Pancreas (tissue), 10 donors: ENCODE measurements around the gene PDE10A. TPM values are rescaled to one million over a fixed set of nuclear protein-coding genes. Genes with fewer than 3 reads are reported as not detected.

Experiments used
- ATAC-seq, 4 donors: fragments of 200-7000 bp; cut with Tn5 transposase; one replicate each; pipeline versions ENCODE4 v1.8.0 to v1.9.1; 2020; ENCODE audit warnings: mild to moderate bottlenecking in 4 of 4, moderate library complexity in 4 of 4
- DNase-seq, 6 donors: peaks; one replicate each; pipeline ENCODE4 v3.0.0-alpha.2; 2020
- FAIRE-seq: peaks from 2 replicates; lab custom pipeline; 2012; peaks lifted over from hg19 to GRCh38; lab: Jason Lieb, UNC
- H3K27ac ChIP-seq, 4 donors: fragments of 200-600 bp; sonication (generic); 1 replicate in 3 of 4; 2 replicates in 1 of 4; pipeline versions ENCODE4 v1.5.0 to v1.8.0; 2020
- H3K27me3 ChIP-seq, 4 donors: fragments of 200-600 bp; one replicate each; pipeline ENCODE4 v1.8.0; 2021
- H3K36me3 ChIP-seq, 3 donors: fragments of 200-600 bp; sonication (generic) in 1 of 3; one replicate each; pipeline versions ENCODE4 v1.5.0 to v1.8.0; 2020 to 2021
- H3K4me1 ChIP-seq, 3 donors: fragments of 200-600 bp; one replicate each; pipeline ENCODE4 v1.8.0; 2021
- H3K4me3 ChIP-seq, 4 donors: fragments of 200-600 bp; sonication (generic) in 2 of 4; one replicate each; pipeline versions ENCODE4 v1.5.0 to v1.8.0; 2020 to 2021
- H3K9me3 ChIP-seq, 4 donors: fragments of 200-600 bp; one replicate each; pipeline ENCODE4 v1.8.0; 2021
- WGBS, 2 donors: extraction: QIAGEN DNeasy Blood & Tissue Kit; methylation state at CpG; one replicate each; pipeline ENCODE4 v1.1.7; 2013; 5-methylcytosine and 5-hydroxymethylcytosine counted together
- intact Hi-C, 3 donors: fragments of 100-400 bp; cut with DNase I; formaldehyde crosslinking; loops; one replicate each; pipeline versions ENCODE4 v1.11.1 to v1.14.2; 2022
- polyA plus RNA-seq, 2 donors: library from polyadenylated mRNA; stranded (reverse); fragments of 200-250 nt; gene quantifications; one replicate each; pipeline ENCODE4 v1.2.3, GENCODE V29; 2013
- total RNA-seq, 6 donors: library from RNA; stranded (reverse); fragmentation: NEBNext Ultra II Directional in 4 of 6; extraction: Animal tissue kit (Norgen Biotek cat#: 25700) in 4 of 6; gene quantifications; one replicate each; pipeline versions ENCODE4 v1.2.1 to v1.2.4, GENCODE V29; 2021 to 2023
- TF ChIP-seq, protein P1 (sequence below), 4 donors: fragments of 200-600 bp; sonication (generic) in 3 of 4; IDR thresholded peaks; one replicate each; pipeline versions ENCODE4 v1.5.0 to v1.8.0; 2021; ENCODE audit warnings: antibody characterized with exemption in 4 of 4
- donor health status: healthy with polysubstance abuse.
- donor health status: DM: no; HTN: no; CAD: no; lungs with moderate emphysema.
- donor health status: DM: no; HTN: no; CAD: no.
- donor health status: control.
- donor health status: control.
- donor health status: Bipolar disorder and iron deficiency.
- donor health status: DM: yes; HTN: yes; CAD: no.
- donor health status: DM: no; HTN: no; CAD: no.
- donor health status: DM: no; HTN: no; CAD: no.
- donor health status: DM: yes; HTN: yes; CAD: no.

PDE10A gene
- total and polyA plus RNA-seq, 8 donors, result 0.83 to 5.7 (median 2.7) TPM

DNA sequence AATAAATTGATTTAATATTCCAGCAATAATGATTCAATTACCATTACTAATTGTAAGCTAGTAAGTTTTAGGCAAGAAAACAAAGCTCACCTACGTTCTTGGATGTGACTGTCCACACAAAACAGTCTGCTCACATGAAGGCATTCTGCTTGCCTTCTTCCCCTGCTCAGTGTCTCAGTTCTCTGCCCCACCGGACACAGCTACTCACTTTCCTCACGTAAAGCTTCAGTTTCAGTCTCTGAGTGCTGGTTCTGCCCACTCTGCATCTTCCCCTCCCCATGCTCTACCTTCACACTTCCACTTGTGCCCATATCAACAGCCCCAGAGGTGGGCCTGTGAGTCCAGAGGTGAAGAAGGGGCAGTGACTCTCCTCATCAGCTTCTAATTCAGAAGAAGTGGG lies 279.7 kb downstream of the PDE10A start:
- H3K27ac ChIP-seq, result no peak overlapping the region
- H3K27me3 ChIP-seq, result peaks cover 0 to 4% (median 2%) of the 10 kb centered on the region in 4 donors
- WGBS, 2 donors, result 56 to 65% methylated on average over 3 of the region's 3 CpGs
- no peaks in the 10 kb centered on the region for H3K9me3 ChIP-seq
- FAIRE-seq, result no peak
- intact Hi-C loops, result no loop called here
- no peak overlapping the region for H3K4me3 ChIP-seq
- no peaks in the 10 kb centered on the region for H3K4me1 ChIP-seq
- TF ChIP-seq, protein P1, sequence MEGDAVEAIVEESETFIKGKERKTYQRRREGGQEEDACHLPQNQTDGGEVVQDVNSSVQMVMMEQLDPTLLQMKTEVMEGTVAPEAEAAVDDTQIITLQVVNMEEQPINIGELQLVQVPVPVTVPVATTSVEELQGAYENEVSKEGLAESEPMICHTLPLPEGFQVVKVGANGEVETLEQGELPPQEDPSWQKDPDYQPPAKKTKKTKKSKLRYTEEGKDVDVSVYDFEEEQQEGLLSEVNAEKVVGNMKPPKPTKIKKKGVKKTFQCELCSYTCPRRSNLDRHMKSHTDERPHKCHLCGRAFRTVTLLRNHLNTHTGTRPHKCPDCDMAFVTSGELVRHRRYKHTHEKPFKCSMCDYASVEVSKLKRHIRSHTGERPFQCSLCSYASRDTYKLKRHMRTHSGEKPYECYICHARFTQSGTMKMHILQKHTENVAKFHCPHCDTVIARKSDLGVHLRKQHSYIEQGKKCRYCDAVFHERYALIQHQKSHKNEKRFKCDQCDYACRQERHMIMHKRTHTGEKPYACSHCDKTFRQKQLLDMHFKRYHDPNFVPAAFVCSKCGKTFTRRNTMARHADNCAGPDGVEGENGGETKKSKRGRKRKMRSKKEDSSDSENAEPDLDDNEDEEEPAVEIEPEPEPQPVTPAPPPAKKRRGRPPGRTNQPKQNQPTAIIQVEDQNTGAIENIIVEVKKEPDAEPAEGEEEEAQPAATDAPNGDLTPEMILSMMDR (IDR thresholded peaks at IDR 0.05), result no peak
- ATAC-seq, result no peak
- H3K36me3 ChIP-seq, result no peaks in the 10 kb centered on the region
- DNase-seq, result no peak

DNA sequence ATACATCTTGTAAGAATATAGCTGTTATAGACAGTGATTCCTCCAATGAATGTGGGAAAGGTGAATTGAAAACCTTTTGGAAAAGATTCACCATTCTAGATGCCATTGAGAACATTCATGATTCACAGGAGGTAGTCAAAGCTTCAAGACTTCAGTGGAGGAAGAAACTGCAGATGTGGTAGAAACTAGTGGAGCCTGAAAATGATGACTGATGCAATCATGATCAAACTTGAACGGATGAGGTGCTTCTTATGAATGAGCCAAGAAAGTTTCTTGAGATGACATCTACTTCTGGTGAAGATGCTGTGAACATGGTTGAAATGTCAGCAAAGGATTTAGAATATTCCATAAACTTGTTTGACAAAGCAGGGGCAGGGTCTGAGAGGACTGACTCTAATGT lies 286.9 kb downstream of the PDE10A start:
- WGBS, 2 donors, result 52 to 76% methylated on average over 1 of the region's 1 CpG
- H3K27ac ChIP-seq, result no peak overlapping the region
- TF ChIP-seq, protein P1 (IDR thresholded peaks at IDR 0.05), result no peak
- no peaks in the 10 kb centered on the region for H3K9me3 ChIP-seq
- intact Hi-C loops, result no loop called here
- FAIRE-seq, result no peak
- ATAC-seq, result no peak
- no peaks in the 10 kb centered on the region for H3K36me3 ChIP-seq
- H3K4me3 ChIP-seq, result no peak overlapping the region
- H3K4me1 ChIP-seq, result no peaks in the 10 kb centered on the region
- peaks cover 0 to 4% (median 0%) of the 10 kb centered on the region in 4 donors for H3K27me3 ChIP-seq
- no peak for DNase-seq

DNA sequence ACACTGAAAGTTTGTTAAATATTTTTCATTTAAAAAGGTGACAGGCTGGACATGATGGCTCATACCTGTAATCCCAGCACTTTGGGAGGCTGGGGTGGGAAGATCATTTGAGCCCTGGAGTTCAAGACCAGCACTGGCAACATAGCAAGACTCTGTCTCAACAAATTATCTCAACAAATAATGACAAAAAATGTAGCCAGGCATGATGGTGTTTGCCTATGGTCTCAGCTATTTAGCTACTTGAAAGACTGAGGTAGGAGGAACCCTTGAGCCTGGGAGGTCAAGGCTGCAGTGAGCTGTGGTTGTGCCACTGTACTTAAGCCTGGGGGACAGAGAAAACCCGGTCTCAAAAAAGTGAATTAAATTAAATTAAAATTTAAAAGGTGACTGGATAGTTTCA lies 297.7 kb downstream of the PDE10A start:
- intact Hi-C loops, result no loop called here
- Histone ChIP-seq H3K27me3 (no peaks in the 10 kb centered on the region), H3K4me3 (no peak overlapping the region), H3K4me1 (no peaks in the 10 kb centered on the region), H3K9me3 (no peaks in the 10 kb centered on the region), H3K27ac (no peak overlapping the region), H3K36me3 (no peaks in the 10 kb centered on the region)
- DNase-seq (no peak), FAIRE-seq (no peak), ATAC-seq (no peak)
- TF ChIP-seq, protein P1 (IDR thresholded peaks at IDR 0.05), result no peak
- 39 to 53% methylated on average over 1 of the region's 1 CpG for WGBS, 2 donors

DNA sequence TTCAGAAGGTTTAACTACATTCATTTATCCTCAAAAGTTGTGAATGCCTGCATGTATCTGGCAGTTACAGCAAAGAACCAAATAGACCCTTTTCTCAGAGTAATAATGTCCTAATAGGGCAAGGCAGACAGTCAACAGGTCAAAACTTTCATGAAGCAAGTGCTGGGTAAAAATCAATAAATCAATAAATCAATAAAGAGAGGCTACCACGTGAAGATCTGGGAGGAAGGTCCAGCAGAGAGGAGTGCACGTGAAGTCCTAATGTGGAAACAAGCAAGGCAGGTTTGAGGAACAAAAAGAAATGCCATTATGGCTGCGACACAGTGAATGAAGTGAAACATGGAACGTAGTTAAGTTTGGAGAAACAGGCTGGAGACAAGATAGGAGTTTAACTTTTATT lies 317.3 kb downstream of the PDE10A start:
- FAIRE-seq (no peak), ATAC-seq (no peak)
- WGBS, 2 donors, result 51 to 54% methylated on average over 4 of the region's 4 CpGs

DNA sequence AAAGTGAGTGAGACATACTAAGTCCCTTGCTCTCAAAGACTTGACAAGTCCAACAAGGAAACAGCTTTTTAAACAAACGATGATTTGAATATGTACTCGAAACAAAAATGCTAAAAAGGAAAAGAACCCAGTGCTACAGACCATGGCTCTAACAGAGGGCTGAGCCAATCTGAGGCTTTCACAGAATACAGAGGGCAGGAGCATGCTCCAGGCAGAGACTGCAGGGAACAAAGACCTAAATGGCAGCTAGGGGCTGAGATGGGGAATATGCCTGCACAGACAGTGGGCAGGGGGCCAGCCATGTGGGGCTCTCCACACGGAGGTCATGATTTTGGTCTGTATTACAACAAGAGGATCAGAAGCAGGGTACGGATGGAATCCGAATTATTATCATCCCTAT lies 322.5 kb downstream of the PDE10A start:
- intact Hi-C loops, result no loop called here
- DNase-seq (no peak), ATAC-seq (no peak), FAIRE-seq (no peak)
- no peak overlapping the region for H3K27ac ChIP-seq
- H3K4me1 ChIP-seq, result no peaks in the 10 kb centered on the region
- no peaks in the 10 kb centered on the region for H3K36me3 ChIP-seq
- TF ChIP-seq, protein P1 (IDR thresholded peaks at IDR 0.05), result no peak
- H3K4me3 ChIP-seq, result no peak overlapping the region
- H3K9me3 ChIP-seq, result no peaks in the 10 kb centered on the region
- H3K27me3 ChIP-seq, result no peaks in the 10 kb centered on the region
- 45 to 49% methylated on average over 5 of the region's 5 CpGs for WGBS, 2 donors

More for the DNA sequence above, 317.3 kb downstream of the PDE10A start:
- Histone ChIP-seq H3K4me1 (no peaks in the 10 kb centered on the region), H3K9me3 (no peaks in the 10 kb centered on the region), H3K27me3 (no peaks in the 10 kb centered on the region), H3K36me3 (no peaks in the 10 kb centered on the region), H3K27ac (no peak overlapping the region), H3K4me3 (no peak overlapping the region)
- intact Hi-C loops, result no loop called here
- no peak for DNase-seq
- TF ChIP-seq, protein P1 (IDR thresholded peaks at IDR 0.05), result no peak
